Activated T-cell treated with anti-CD3 and anti-CD28 coated beads, Interleukin-2, amount 50 U/mL, for 4 hours (primary cell): ENCODE results near the gene ITGB1BP1. TPM values are rescaled to one million over a fixed set of nuclear protein-coding genes. Genes with fewer than 3 reads are reported as not detected.
A peak's percentile ranks its signal among the peaks of the same experiment; 100 is the strongest.

Experiments used
- ATAC-seq, 2 donors: fragments of 200-7000 bp; cut with Tn5 transposase; one replicate each; pipeline ENCODE4 v1.10.0; 2021
- DNase-seq: peaks from one replicate; pipeline ENCODE4 v3.0.0-alpha.2; 2020
- H3K27me3 Mint-ChIP-seq: one replicate; pipeline ENCODE4 v1.8.0; 2021; ENCODE audit warnings: low read depth, mixed read lengths
- H3K36me3 Mint-ChIP-seq: one replicate; pipeline ENCODE4 v1.8.0; 2022; ENCODE audit warnings: mixed read lengths; ENCODE audit not compliant: insufficient read depth
- H3K4me1 Mint-ChIP-seq: one replicate; pipeline ENCODE4 v1.8.0; 2021; ENCODE audit warnings: low read depth, mixed read lengths
- H3K4me3 Mint-ChIP-seq: one replicate; pipeline ENCODE4 v1.8.0; 2021; ENCODE audit warnings: mild to moderate bottlenecking, moderate library complexity, mixed read lengths
- H3K9me3 Mint-ChIP-seq: one replicate; pipeline ENCODE4 v1.8.0; 2021; ENCODE audit warnings: mixed read lengths
- total RNA-seq, 3 donors: library from RNA; stranded (reverse); gene quantifications; one replicate each; pipeline ENCODE4 v1.2.1, GENCODE V29; 2021

Gene ITGB1BP1
- total RNA-seq, 3 donors from 2014 or later = 90.2 to 137 (median 119) TPM

- Mint-ChIP-seq H3K4me3 (no peak overlapping the region), H3K27me3 (no peaks in the 10 kb centered on the region), H3K9me3 (no peaks in the 10 kb centered on the region), H3K36me3 (peaks cover 52% of the 10 kb centered on the region), H3K4me1 (peaks cover 6% of the 10 kb centered on the region)
- DNase-seq (no peak), ATAC-seq (no peak)
Observed at GRCh38 chr2:9441556-9441955, 18.2 kb upstream of the ITGB1BP1 start.

DNA sequence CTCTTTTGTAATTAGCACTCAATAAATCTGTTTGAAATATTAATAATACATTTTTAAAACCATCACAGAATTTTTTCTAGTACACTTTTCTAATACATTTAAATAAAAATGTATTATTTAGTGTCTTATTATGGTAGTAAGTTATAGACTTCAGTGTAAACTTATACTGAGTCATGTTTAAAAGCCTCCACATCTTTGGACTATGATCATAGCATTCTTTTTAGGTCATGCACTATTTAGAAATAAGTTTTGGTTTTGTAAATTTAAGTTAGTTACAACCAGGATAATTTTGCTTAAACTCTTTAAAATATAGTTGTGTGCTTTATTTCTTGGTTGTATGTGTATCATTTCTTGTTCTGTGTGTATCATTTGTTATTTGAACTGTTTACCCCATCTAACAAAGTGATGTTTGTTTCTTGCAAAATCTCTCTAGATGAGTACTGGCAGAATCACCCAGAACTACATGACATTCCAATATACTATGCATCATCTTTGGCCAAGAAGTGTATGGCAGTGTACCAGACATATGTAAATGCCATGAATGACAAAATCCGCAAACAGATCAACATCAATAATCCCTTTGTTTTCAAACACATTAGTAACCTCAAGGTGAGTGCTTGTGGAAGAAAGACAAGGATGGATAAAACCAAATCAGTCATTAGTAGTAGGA is 16.9 kb upstream of the ITGB1BP1 start:
- peaks cover 49% of the 10 kb centered on the region for H3K36me3 Mint-ChIP-seq
- peaks cover 2% of the 10 kb centered on the region for H3K4me1 Mint-ChIP-seq
- H3K4me3 Mint-ChIP-seq = no peak overlapping the region
- no peaks in the 10 kb centered on the region for H3K9me3 Mint-ChIP-seq
- H3K27me3 Mint-ChIP-seq = no peaks in the 10 kb centered on the region
- ATAC-seq = no peak
- no peak for DNase-seq

DNA sequence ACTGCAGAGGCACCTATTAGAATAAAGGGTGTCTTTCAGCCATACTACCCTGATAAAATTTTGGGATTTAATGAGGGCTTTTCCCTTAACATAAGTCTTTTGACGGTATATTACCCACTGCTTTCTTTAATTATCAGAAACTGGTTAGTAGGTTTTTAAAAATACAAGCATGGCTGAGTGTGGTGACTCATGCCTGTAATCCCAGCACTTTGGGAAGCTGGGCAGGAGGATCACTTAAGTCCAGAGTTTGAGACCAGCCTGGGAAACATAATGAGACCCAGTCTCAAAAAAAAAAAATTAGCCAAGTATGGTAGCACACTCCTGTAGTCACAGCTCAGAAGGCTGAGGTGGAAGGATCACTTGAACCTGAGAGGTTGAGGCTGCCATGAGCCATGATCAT is 16.2 kb upstream of the ITGB1BP1 start:
- no peak for DNase-seq
- no peak for ATAC-seq
- no peaks in the 10 kb centered on the region for H3K4me1 Mint-ChIP-seq
- no peak overlapping the region for H3K4me3 Mint-ChIP-seq
- H3K27me3 Mint-ChIP-seq = no peaks in the 10 kb centered on the region
- no peaks in the 10 kb centered on the region for H3K9me3 Mint-ChIP-seq
- H3K36me3 Mint-ChIP-seq = peaks cover 46% of the 10 kb centered on the region

DNA sequence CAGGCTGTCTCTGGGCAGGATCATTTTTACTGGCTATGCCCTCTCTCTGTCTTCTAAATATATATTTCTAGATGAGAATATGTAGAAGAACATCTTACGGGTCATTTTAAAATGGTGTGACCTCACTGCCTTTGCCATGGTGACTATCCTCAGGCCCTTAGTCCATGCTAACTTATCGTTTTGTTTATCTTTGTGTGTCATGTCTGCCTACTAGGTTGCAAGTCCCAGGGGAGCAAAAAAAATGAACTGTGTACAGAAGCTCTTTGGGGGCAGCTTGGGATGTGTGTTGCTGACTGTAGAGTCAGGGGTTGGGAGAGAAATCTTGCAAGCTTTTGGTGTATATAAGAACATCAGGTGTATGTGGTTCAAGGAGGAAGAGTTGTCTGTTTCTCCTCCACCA is 11.2 kb upstream of the ITGB1BP1 start:
- no peaks in the 10 kb centered on the region for H3K9me3 Mint-ChIP-seq
- peaks cover 57% of the 10 kb centered on the region for H3K36me3 Mint-ChIP-seq
- H3K4me1 Mint-ChIP-seq = peaks cover 9% of the 10 kb centered on the region
- no peak overlapping the region for H3K4me3 Mint-ChIP-seq
- no peaks in the 10 kb centered on the region for H3K27me3 Mint-ChIP-seq
- DNase-seq (no peak), ATAC-seq (no peak)

DNA sequence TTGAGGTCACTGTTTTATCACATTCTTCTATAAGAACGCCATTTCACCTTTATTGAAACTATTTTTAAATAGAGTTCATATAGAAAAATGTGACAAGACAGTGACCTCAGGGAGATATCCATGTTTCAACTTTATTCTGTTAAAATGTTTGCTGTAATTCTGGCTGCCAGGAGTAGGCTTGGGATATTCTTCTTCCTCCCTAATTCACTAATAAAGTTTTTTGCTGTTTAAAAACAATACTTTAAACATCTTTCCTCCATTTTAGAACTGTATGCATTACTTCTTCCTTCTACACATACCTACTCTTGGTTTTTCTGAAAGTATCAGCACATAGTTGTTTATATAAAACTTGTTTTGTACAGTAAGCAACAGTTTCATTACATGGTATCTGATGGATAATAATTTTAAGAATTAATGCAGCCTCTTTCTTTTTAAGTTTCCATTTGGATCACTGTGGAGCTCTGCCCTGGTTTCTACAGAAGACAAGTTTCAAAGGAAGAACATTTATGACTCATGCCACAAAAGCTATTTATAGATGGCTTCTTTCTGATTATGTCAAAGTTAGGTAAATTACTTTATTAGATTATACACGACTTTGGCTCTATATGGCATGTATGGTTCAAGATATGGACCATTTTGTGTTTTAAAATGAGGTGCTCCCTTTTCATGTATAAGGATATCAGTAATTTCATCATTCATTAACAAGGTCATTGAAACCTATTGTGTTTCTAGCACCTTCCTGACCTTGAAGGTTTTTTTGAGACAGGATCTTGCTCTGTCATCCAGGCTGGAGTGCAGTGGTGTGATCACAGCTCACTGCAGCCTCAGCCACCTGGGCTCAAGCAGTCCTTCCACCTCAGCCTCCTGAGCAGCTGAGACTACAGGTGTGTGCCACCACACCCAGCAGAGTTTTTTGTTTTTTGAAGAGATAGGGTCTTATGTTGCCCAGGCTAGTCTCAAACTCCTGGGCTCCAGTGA is 7.3 kb upstream of the ITGB1BP1 start:
- Mint-ChIP-seq H3K27me3 (no peaks in the 10 kb centered on the region), H3K4me3 (no peak overlapping the region), H3K4me1 (peaks cover 11% of the 10 kb centered on the region), H3K36me3 (peaks cover 42% of the 10 kb centered on the region), H3K9me3 (no peaks in the 10 kb centered on the region)
- ATAC-seq (peak; percentile 62 to 69), DNase-seq (no peak)

DNA sequence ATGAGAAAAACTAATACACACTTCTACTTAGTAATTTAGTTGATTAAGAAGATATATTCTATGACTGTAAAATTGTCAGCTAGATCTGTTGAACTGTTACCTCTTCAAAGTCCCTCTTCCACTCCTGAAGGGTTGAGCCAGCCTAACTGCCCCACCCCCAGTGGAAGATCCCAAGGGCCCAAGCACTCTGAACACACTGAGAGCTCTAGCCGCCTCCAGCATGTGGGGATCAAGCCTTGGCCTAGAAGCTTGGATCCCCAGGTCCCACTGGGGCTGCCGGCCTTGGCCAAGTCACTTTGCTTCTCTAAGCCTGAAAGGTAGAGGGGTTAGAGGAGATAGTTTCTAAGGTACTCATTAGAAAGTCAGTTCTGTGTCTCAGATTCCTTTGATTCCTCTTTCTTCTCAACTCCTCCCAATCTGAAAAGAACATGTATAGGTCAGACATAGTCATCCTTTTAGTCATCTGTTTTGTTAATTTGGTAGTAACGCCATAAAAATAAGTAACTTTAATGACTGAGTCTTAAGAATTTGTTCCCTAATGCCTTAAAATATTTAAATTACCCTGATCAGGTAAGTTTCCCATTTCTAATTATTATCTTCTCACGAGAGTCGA is 5.7 kb upstream of the ITGB1BP1 start:
- peaks cover 11% of the 10 kb centered on the region for H3K4me1 Mint-ChIP-seq
- H3K4me3 Mint-ChIP-seq = no peak overlapping the region
- H3K27me3 Mint-ChIP-seq = no peaks in the 10 kb centered on the region
- H3K36me3 Mint-ChIP-seq = peaks cover 38% of the 10 kb centered on the region
- H3K9me3 Mint-ChIP-seq = no peaks in the 10 kb centered on the region
- DNase-seq (no peak), ATAC-seq (no peak)

DNA sequence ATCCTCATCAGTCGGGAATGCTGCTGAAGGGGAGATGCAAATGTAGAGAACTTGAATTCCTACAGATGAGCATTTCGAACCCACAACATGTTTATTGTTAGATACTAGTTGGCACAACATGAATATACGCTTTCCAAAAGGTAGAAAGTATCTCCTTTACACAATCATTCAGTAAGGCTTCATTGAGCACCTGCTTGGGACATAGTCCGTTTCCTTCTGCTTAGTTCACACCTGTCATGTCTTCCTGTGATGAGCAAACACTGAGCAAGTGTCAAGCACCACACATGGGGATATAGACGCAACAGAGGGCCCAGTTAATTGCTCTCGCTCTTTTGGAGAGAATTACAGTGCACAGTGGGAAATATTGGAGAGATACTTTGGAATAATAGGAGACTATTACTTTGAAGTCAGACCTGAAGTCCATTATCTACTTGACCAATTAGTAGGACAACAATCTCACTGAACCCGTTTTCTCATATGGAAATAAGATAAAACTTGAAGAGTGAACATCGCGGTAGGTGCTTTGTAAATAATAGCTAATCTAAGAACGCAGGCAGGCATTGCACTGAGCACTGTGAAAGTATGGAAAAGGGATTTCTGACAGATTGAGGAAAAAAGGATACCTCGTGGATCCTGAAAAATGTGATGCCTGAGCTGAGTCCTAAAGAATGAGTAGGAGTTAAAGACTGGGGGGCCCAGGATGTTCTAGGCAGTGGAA is 1.3 kb upstream of the ITGB1BP1 start:
- Mint-ChIP-seq H3K36me3 (peaks cover 14% of the 10 kb centered on the region), H3K9me3 (no peaks in the 10 kb centered on the region), H3K27me3 (no peaks in the 10 kb centered on the region), H3K4me3 (no peak overlapping the region), H3K4me1 (peaks cover 30% of the 10 kb centered on the region)
- DNase-seq (no peak), ATAC-seq (no peak)

DNA sequence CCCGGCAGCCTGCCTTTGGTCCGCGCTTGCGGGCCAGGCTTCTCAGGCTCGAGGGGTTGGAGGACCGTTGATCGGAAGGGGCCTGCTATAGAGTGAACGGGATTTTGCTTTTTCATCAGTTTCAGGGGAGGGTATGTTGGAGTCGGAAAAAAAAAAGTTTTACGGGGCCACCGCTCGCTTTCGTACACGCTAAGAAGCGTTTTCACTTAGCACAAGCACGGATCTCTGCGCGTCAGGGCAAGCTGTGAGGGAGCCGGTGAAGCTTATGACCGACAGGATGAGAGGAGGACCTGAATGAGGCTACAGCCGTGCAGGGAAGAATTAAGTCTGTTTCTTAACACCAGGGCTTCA is 569 bp upstream of the ITGB1BP1 start:
- DNase-seq (peak; percentile 10), ATAC-seq (peak in 1 of 2 donors; percentile 8)
- H3K4me3 Mint-ChIP-seq = no peak overlapping the region
- H3K27me3 Mint-ChIP-seq = no peaks in the 10 kb centered on the region
- peaks cover 34% of the 10 kb centered on the region for H3K4me1 Mint-ChIP-seq
- peaks cover 10% of the 10 kb centered on the region for H3K36me3 Mint-ChIP-seq
- H3K9me3 Mint-ChIP-seq = no peaks in the 10 kb centered on the region

GRCh38 chr2:9422321-9423099 is 818 bp downstream of the ITGB1BP1 start:
- peak; percentile 37 for DNase-seq
- H3K4me1 Mint-ChIP-seq = peaks cover 41% of the 10 kb centered on the region
- no peaks in the 10 kb centered on the region for H3K27me3 Mint-ChIP-seq
- no peaks in the 10 kb centered on the region for H3K9me3 Mint-ChIP-seq
- H3K36me3 Mint-ChIP-seq = peaks cover 13% of the 10 kb centered on the region
- H3K4me3 Mint-ChIP-seq = peak overlapping the region; percentile 92
- ATAC-seq = peak; percentile 32 to 44

DNA sequence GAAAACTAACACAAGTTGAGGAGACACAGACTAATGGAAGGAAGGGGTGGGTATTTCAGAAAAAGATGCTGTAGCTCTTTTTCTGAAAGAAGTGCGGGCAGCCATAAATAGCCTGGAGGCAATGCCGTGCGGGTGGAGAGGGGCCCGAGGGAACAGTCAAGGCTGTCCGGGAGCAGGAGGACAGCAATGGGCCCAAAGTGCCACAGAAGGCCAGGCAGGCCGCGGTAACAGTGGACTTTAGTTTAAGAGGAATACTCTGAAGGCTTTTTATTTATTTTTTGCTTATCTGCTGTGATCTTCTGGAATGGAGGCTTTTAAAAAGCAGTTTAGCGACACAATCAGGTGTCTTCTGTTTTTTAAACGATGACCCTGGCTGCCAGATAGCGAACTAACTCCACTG is 2.8 kb downstream of the ITGB1BP1 start:
- Mint-ChIP-seq H3K36me3 (peaks cover 19% of the 10 kb centered on the region), H3K4me3 (peak overlapping the region; percentile 27), H3K27me3 (no peaks in the 10 kb centered on the region), H3K9me3 (no peaks in the 10 kb centered on the region), H3K4me1 (peaks cover 55% of the 10 kb centered on the region)
- DNase-seq (no peak), ATAC-seq (no peak)

DNA sequence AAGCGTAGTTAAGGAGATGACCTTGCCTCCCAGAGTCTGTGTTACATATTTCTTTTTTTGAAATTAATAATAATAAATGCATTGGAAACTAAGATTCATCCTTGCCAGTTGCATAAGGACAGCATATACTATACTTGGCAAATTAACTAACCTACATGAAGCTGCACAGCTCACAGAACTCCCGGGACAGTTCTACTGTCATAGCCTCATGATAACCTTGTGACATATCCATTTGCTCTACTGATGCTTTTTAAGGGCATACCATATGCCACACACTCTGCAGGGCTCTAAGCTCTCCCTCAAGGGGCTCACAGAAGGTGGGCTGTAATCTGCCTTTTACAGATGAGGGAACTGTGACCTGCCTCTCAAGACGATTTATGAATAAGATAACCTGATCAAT is 3.8 kb downstream of the ITGB1BP1 start:
- H3K4me1 Mint-ChIP-seq = peaks cover 57% of the 10 kb centered on the region
- DNase-seq (no peak), ATAC-seq (no peak)
- H3K9me3 Mint-ChIP-seq = no peaks in the 10 kb centered on the region
- peaks cover 21% of the 10 kb centered on the region for H3K36me3 Mint-ChIP-seq
- no peak overlapping the region for H3K4me3 Mint-ChIP-seq
- no peaks in the 10 kb centered on the region for H3K27me3 Mint-ChIP-seq

DNA sequence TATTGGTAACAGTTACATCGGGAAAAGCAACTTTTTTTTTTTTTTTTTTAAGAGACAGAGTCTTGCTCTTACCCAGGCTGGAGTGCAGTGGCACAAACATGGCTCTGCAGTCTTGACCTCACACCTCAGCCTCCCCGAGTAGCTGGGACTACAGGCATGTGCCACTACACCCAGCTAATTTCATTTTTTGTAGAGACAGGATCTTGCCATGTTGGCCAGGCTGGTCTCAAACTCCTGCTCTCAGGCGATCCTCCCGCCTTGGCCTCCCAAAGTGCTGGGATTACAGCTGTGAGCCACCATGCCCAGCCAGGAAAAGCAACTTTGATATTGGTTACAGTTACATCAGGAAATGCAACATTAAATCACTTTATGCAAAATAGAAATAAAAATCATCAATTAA is 4.6 kb downstream of the ITGB1BP1 start:
- no peak for DNase-seq
- Mint-ChIP-seq H3K9me3 (no peaks in the 10 kb centered on the region), H3K4me1 (peaks cover 58% of the 10 kb centered on the region), H3K4me3 (no peak overlapping the region), H3K27me3 (no peaks in the 10 kb centered on the region), H3K36me3 (peaks cover 29% of the 10 kb centered on the region)
- no peak for ATAC-seq

- H3K36me3 Mint-ChIP-seq = peaks cover 32% of the 10 kb centered on the region
- no peaks in the 10 kb centered on the region for H3K27me3 Mint-ChIP-seq
- no peaks in the 10 kb centered on the region for H3K9me3 Mint-ChIP-seq
- H3K4me3 Mint-ChIP-seq = no peak overlapping the region
- ATAC-seq (no peak), DNase-seq (no peak)
- peaks cover 55% of the 10 kb centered on the region for H3K4me1 Mint-ChIP-seq
Observed at GRCh38 chr2:9417725-9418124, 5.6 kb downstream of the ITGB1BP1 start.
